Fibroblast of mammary gland (primary cell): ENCODE measurements around the gene FLT1.

Source experiments
- DNase-seq: peaks from one replicate; pipeline ENCODE4 v3.0.0-alpha.2; 2010; ENCODE audit warnings: low read depth
- H3K4me3 ChIP-seq: 2 replicates; pipeline ENCODE4 v1.5.1; 2011; ENCODE audit warnings: low read depth, mild to moderate bottlenecking, low read length, moderate library complexity; ENCODE audit not compliant: control insufficient read depth
- CTCF ChIP-seq: conservative IDR thresholded peaks from 2 replicates; pipeline ENCODE4 v1.5.1; 2011; ENCODE audit warnings: low read depth, low read length, inconsistent platforms; ENCODE audit not compliant: control insufficient read depth, insufficient read depth

The FLT1 gene

GRCh38 chr13:28455580-28456194, 39.2 kb downstream of the FLT1 start:
- DNase-seq, result no peak
- H3K4me3 ChIP-seq, result no peak overlapping the region
- no peak for TF ChIP-seq CTCF

- no peak for DNase-seq
- TF ChIP-seq CTCF, result no peak
- H3K4me3 ChIP-seq, result no peak overlapping the region
These were observed 42.2 kb downstream of the FLT1 start for GRCh38 chr13:28452755-28453154.

GRCh38 chr13:28451482-28452217, 43.3 kb downstream of the FLT1 start:
- no peak overlapping the region for H3K4me3 ChIP-seq
- TF ChIP-seq CTCF, result no peak
- DNase-seq, result no peak

GRCh38 chr13:28449826-28450773, 44.8 kb downstream of the FLT1 start:
- DNase-seq, result no peak
- TF ChIP-seq CTCF, result no peak
- no peak overlapping the region for H3K4me3 ChIP-seq

- TF ChIP-seq CTCF, result no peak
- H3K4me3 ChIP-seq, result no peak overlapping the region
- DNase-seq, result no peak
These were observed 46.1 kb downstream of the FLT1 start for GRCh38 chr13:28448651-28449358.

GRCh38 chr13:28447989-28448388, 46.9 kb downstream of the FLT1 start:
- H3K4me3 ChIP-seq, result no peak overlapping the region
- no peak for DNase-seq
- no peak for TF ChIP-seq CTCF
